GM13976 (cell line): ENCODE data around the gene RBFOX2.

Experiments
- DNase-seq: peaks from one replicate; pipeline ENCODE4 v3.0.0; 2012; ENCODE audit warnings: low spot score
- CTCF ChIP-seq: IDR thresholded peaks from 2 replicates; pipeline ENCODE4 v1.5.1; 2012; ENCODE audit warnings: borderline replicate concordance, mild to moderate bottlenecking; ENCODE audit not compliant: insufficient read depth; ENCODE audit errors: extremely low read depth, missing control alignments, control extremely low read depth
- in situ Hi-C: fragments of 300-500 bp; cut with MboI; formaldehyde crosslinking; loops from one replicate; pipeline ENCODE4 v1.12.0; 2022; ENCODE audit warnings: low sequenced_read_pairs, mixed read lengths, inconsistent platforms; ENCODE audit not compliant: unreplicated experiment

Gene RBFOX2

GRCh38 chr22:35783943-35784614 lies 244.5 kb downstream of the RBFOX2 start:
- in situ Hi-C loops: no loop called here
- DNase-seq: no peak
- TF ChIP-seq CTCF: no peak

GRCh38 chr22:35782504-35782903 lies 246.1 kb downstream of the RBFOX2 start:
- no peak for TF ChIP-seq CTCF
- no peak for DNase-seq
- in situ Hi-C loops: no loop called here

GRCh38 chr22:35781898-35782297 lies 246.7 kb downstream of the RBFOX2 start:
- DNase-seq: no peak
- no peak for TF ChIP-seq CTCF
- in situ Hi-C loops: no loop called here

- DNase-seq: no peak
- no peak for TF ChIP-seq CTCF
- in situ Hi-C loops: no loop called here
Measured at GRCh38 chr22:35777335-35777975, 251.2 kb downstream of the RBFOX2 start.

- TF ChIP-seq CTCF: no peak
- in situ Hi-C loops: no loop called here
- no peak for DNase-seq
Measured at GRCh38 chr22:35775339-35775738, 253.3 kb downstream of the RBFOX2 start.

- TF ChIP-seq CTCF: no peak
- in situ Hi-C loops: no loop called here
- DNase-seq: no peak
Measured at GRCh38 chr22:35769974-35770373, 258.6 kb downstream of the RBFOX2 start.
